ENCODE measurements around the gene WASHC3. TPM values are rescaled to one million over a fixed set of nuclear protein-coding genes. Genes with fewer than 3 reads are reported as not detected.

WASHC3 gene
- polyA plus RNA-seq, 3 donors, result 26.0 to 75.8 (median 66.2) TPM

DNA sequence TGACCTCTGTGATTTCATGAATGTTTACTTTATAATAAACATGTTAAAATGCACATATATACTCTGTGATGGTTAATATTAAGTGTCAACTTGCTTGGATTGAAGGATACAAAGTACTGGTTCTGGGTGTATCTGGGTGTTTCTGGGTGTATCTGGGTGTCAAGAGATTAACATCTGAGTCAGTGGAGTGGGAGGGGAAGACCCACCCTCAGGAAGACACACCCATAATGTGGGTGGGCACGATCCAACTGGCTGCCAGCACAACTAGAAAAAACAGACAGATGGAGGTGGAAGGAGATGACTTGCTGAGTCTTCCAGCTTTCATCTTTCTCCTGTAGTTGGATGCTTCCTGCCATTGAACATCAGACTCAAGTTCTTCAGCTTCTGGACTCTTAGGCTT, 46.2 kb upstream of the WASHC3 start:
- H3K27ac Mint-ChIP-seq, result no peak overlapping the region
- peaks cover 80 to 84% of the 10 kb centered on the region in 2 donors for H3K36me3 Mint-ChIP-seq
- Histone ChIP-seq H4K20me1 (ENCODE audit: insufficient read depth, low read length) (no peaks in the 10 kb centered on the region), H2AFZ (ENCODE audit: insufficient read depth, low read depth, low read length, poor library complexity, severe bottlenecking) (no peak overlapping the region), H3K9ac (ENCODE audit: insufficient read depth, low read length, poor library complexity, severe bottlenecking) (no peak overlapping the region), H3K27me3 (ENCODE audit: control insufficient read depth in 2 of 2, insufficient read depth in 2 of 2, low read length in 2 of 2) (no peaks in the 10 kb centered on the region), H3K4me2 (replicated peaks; ENCODE audit: extremely low read depth, low read length, poor library complexity, severe bottlenecking) (no peak overlapping the region), H3K36me3 (replicated peaks in 1 of 2; ENCODE audit: control insufficient read depth in 1 of 2, insufficient read depth in 2 of 2, low read length in 2 of 2) (peaks cover 80 to 93% of the 10 kb centered on the region in 2 donors), H3K9me3 (replicated peaks in 1 of 2; ENCODE audit: control insufficient read depth in 1 of 2, insufficient read depth in 1 of 2, low read length in 2 of 2) (peaks cover 16% of the 10 kb centered on the region in 2 donors), H3K79me2 (ENCODE audit: insufficient read depth, low read length) (no peaks in the 10 kb centered on the region), H3K4me3 (replicated peaks in 1 of 3; ENCODE audit: low read depth in 2 of 3, low read length in 3 of 3) (no peak overlapping the region), H3K27ac (ENCODE audit: low read depth in 1 of 2, low read length in 2 of 2) (no peak overlapping the region), H3K4me1 (ENCODE audit: control insufficient read depth in 1 of 2, insufficient read depth in 2 of 2, low read length in 2 of 2) (no peaks in the 10 kb centered on the region)
- intact Hi-C loops (cut with micrococcal nuclease), result no loop called here
- peaks cover 7 to 22% (median 14%) of the 10 kb centered on the region in 7 donors for H3K9me3 Mint-ChIP-seq
- TF ChIP-seq, protein P1, sequence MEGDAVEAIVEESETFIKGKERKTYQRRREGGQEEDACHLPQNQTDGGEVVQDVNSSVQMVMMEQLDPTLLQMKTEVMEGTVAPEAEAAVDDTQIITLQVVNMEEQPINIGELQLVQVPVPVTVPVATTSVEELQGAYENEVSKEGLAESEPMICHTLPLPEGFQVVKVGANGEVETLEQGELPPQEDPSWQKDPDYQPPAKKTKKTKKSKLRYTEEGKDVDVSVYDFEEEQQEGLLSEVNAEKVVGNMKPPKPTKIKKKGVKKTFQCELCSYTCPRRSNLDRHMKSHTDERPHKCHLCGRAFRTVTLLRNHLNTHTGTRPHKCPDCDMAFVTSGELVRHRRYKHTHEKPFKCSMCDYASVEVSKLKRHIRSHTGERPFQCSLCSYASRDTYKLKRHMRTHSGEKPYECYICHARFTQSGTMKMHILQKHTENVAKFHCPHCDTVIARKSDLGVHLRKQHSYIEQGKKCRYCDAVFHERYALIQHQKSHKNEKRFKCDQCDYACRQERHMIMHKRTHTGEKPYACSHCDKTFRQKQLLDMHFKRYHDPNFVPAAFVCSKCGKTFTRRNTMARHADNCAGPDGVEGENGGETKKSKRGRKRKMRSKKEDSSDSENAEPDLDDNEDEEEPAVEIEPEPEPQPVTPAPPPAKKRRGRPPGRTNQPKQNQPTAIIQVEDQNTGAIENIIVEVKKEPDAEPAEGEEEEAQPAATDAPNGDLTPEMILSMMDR (IDR thresholded peaks at IDR 0.05), result no peak
- H3K4me1 Mint-ChIP-seq, result no peaks in the 10 kb centered on the region
- no peak overlapping the region for H3K4me3 Mint-ChIP-seq
- peaks cover 0 to 1% (median 0%) of the 10 kb centered on the region in 3 donors for H3K27me3 Mint-ChIP-seq (ENCODE audit: low read depth in 3 of 3)
- DNase-seq, result no peak
- no CpG with 5 or more reads among the region's 1 CpG for WGBS (ENCODE audit: insufficient coverage)

- no CpG with 5 or more reads among the region's 3 CpGs for WGBS (ENCODE audit: insufficient coverage)
Measured at GRCh38 chr12:102106905-102107304, 45.1 kb upstream of the WASHC3 start.

More at GRCh38 chr12:102106905-102107304, 45.1 kb upstream of the WASHC3 start:
- H3K79me2 ChIP-seq (ENCODE audit: insufficient read depth, low read length), result no peaks in the 10 kb centered on the region
- intact Hi-C loops (cut with micrococcal nuclease), result no loop called here
- H3K4me1 Mint-ChIP-seq, result no peaks in the 10 kb centered on the region
- no peak overlapping the region for H3K27ac ChIP-seq (ENCODE audit: low read depth in 1 of 2, low read length in 2 of 2)
- H3K4me1 ChIP-seq (ENCODE audit: control insufficient read depth in 1 of 2, insufficient read depth in 2 of 2, low read length in 2 of 2), result no peaks in the 10 kb centered on the region
- DNase-seq, result no peak
- H4K20me1 ChIP-seq (ENCODE audit: insufficient read depth, low read length), result no peaks in the 10 kb centered on the region
- H3K36me3 Mint-ChIP-seq, result peaks cover 83 to 91% of the 10 kb centered on the region in 2 donors
- no peak overlapping the region for H2AFZ ChIP-seq (ENCODE audit: insufficient read depth, low read depth, low read length, poor library complexity, severe bottlenecking)
- no peaks in the 10 kb centered on the region for H3K27me3 ChIP-seq (ENCODE audit: control insufficient read depth in 2 of 2, insufficient read depth in 2 of 2, low read length in 2 of 2)
- H3K9me3 ChIP-seq (replicated peaks in 1 of 2; ENCODE audit: control insufficient read depth in 1 of 2, insufficient read depth in 1 of 2, low read length in 2 of 2), result peaks cover 16% of the 10 kb centered on the region in 2 donors
- TF ChIP-seq, protein P1 (IDR thresholded peaks at IDR 0.05), result no peak
- peaks cover 0 to 1% (median 0%) of the 10 kb centered on the region in 3 donors for H3K27me3 Mint-ChIP-seq (ENCODE audit: low read depth in 3 of 3)
- H3K4me3 Mint-ChIP-seq, result no peak overlapping the region
- H3K9ac ChIP-seq (ENCODE audit: insufficient read depth, low read length, poor library complexity, severe bottlenecking), result no peak overlapping the region
- no peak overlapping the region for H3K27ac Mint-ChIP-seq
- H3K9me3 Mint-ChIP-seq, result peaks cover 7 to 22% (median 14%) of the 10 kb centered on the region in 7 donors
- peaks cover 74 to 93% of the 10 kb centered on the region in 2 donors for H3K36me3 ChIP-seq (replicated peaks in 1 of 2; ENCODE audit: control insufficient read depth in 1 of 2, insufficient read depth in 2 of 2, low read length in 2 of 2)
- peak overlapping the region in 1 of 3 experiments; percentile 12 for H3K4me3 ChIP-seq (replicated peaks in 1 of 3; ENCODE audit: low read depth in 2 of 3, low read length in 3 of 3)
- no peak overlapping the region for H3K4me2 ChIP-seq (replicated peaks; ENCODE audit: extremely low read depth, low read length, poor library complexity, severe bottlenecking)
